Activated B cell treated with CpG ODN at 0.5 μM for 24 hours (primary cell): ENCODE data around the gene MMP2. TPM values are rescaled to one million over a fixed set of nuclear protein-coding genes. Genes with fewer than 3 reads are reported as not detected.

Experiments
- ATAC-seq: fragments of 200-7000 bp; cut with Tn5 transposase; one replicate; pipeline ENCODE4 v1.10.0; 2021; ENCODE audit warnings: low read depth, mild to moderate bottlenecking, moderate library complexity
- CTCF ChIA-PET: fragments of 350-600 bp; sonication (Branson Sonifier 250); formaldehyde crosslinking; loops from one replicate; lab custom pipeline; 2021; ENCODE audit warnings: antibody characterized with exemption; lab: Charles Lee
- POLR2A ChIA-PET: fragments of 350-600 bp; sonication (Branson Sonifier 250); formaldehyde crosslinking; loops from one replicate; lab custom pipeline; 2021; ENCODE audit warnings: antibody characterized with exemption; lab: Charles Lee
- DNase-seq: peaks from one replicate; pipeline ENCODE4 v3.0.0; 2022
- H3K27ac Mint-ChIP-seq: one replicate; pipeline ENCODE4 v1.8.0; 2020; ENCODE audit warnings: mixed read lengths
- H3K27me3 Mint-ChIP-seq: one replicate; pipeline ENCODE4 v1.8.0; 2021; ENCODE audit warnings: mixed read lengths
- H3K36me3 Mint-ChIP-seq: one replicate; pipeline ENCODE4 v1.8.0; 2021; ENCODE audit warnings: low read depth, mixed read lengths
- H3K4me1 Mint-ChIP-seq: one replicate; pipeline ENCODE4 v1.8.0; 2021; ENCODE audit warnings: mixed read lengths
- H3K4me3 Mint-ChIP-seq: one replicate; pipeline ENCODE4 v1.8.0; 2020; ENCODE audit warnings: mild to moderate bottlenecking, mixed read lengths
- H3K9me3 Mint-ChIP-seq: one replicate; pipeline ENCODE4 v1.8.0; 2020; ENCODE audit warnings: mixed read lengths
- intact Hi-C: fragments of 100-400 bp; cut with micrococcal nuclease; formaldehyde crosslinking; loops from one replicate; pipeline ENCODE4 v1.15.1; 2024
- total RNA-seq: library from RNA; stranded (reverse); gene quantifications from 2 replicates; pipeline ENCODE4 v1.2.3, GENCODE V29; 2022
- TF ChIP-seq, protein P1 (sequence below): fragments of 200-600 bp; IDR thresholded peaks from one replicate; pipeline ENCODE4 v1.8.0; 2022; ENCODE audit warnings: antibody characterized with exemption, mild to moderate bottlenecking

Gene MMP2
- total RNA-seq, 1 donor from 2014 or later = not detected

GRCh38 chr16:55436587-55436986 lies 42.4 kb upstream of the MMP2 start:
- Mint-ChIP-seq H3K27ac (no peak overlapping the region), H3K36me3 (no peaks in the 10 kb centered on the region), H3K4me3 (no peak overlapping the region), H3K9me3 (no peaks in the 10 kb centered on the region), H3K27me3 (peaks cover 6% of the 10 kb centered on the region), H3K4me1 (no peaks in the 10 kb centered on the region)
- ATAC-seq = no peak
- ChIA-PET POLR2A (no interaction called here), CTCF (no interaction called here)
- no peak for DNase-seq
- TF ChIP-seq, protein P1, sequence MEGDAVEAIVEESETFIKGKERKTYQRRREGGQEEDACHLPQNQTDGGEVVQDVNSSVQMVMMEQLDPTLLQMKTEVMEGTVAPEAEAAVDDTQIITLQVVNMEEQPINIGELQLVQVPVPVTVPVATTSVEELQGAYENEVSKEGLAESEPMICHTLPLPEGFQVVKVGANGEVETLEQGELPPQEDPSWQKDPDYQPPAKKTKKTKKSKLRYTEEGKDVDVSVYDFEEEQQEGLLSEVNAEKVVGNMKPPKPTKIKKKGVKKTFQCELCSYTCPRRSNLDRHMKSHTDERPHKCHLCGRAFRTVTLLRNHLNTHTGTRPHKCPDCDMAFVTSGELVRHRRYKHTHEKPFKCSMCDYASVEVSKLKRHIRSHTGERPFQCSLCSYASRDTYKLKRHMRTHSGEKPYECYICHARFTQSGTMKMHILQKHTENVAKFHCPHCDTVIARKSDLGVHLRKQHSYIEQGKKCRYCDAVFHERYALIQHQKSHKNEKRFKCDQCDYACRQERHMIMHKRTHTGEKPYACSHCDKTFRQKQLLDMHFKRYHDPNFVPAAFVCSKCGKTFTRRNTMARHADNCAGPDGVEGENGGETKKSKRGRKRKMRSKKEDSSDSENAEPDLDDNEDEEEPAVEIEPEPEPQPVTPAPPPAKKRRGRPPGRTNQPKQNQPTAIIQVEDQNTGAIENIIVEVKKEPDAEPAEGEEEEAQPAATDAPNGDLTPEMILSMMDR = no peak
- intact Hi-C loops = no loop called here

GRCh38 chr16:55437625-55438024 lies 41.4 kb upstream of the MMP2 start:
- TF ChIP-seq, protein P1 = no peak
- H3K27ac Mint-ChIP-seq = no peak overlapping the region
- CTCF ChIA-PET = no interaction called here
- no peak overlapping the region for H3K4me3 Mint-ChIP-seq
- no peak for ATAC-seq
- no peaks in the 10 kb centered on the region for H3K36me3 Mint-ChIP-seq
- no peak for DNase-seq
- intact Hi-C loops = no loop called here
- H3K27me3 Mint-ChIP-seq = peaks cover 6% of the 10 kb centered on the region
- POLR2A ChIA-PET = no interaction called here
- H3K4me1 Mint-ChIP-seq = no peaks in the 10 kb centered on the region
- H3K9me3 Mint-ChIP-seq = no peaks in the 10 kb centered on the region

GRCh38 chr16:55438281-55438680 lies 40.7 kb upstream of the MMP2 start:
- Mint-ChIP-seq H3K27me3 (peaks cover 6% of the 10 kb centered on the region), H3K27ac (no peak overlapping the region), H3K36me3 (no peaks in the 10 kb centered on the region), H3K9me3 (no peaks in the 10 kb centered on the region), H3K4me3 (no peak overlapping the region), H3K4me1 (no peaks in the 10 kb centered on the region)
- no peak for ATAC-seq
- no peak for DNase-seq
- CTCF ChIA-PET = no interaction called here
- POLR2A ChIA-PET = no interaction called here
- TF ChIP-seq, protein P1 = no peak
- intact Hi-C loops = no loop called here

- Mint-ChIP-seq H3K27ac (no peak overlapping the region), H3K9me3 (no peaks in the 10 kb centered on the region), H3K27me3 (peaks cover 6% of the 10 kb centered on the region), H3K36me3 (no peaks in the 10 kb centered on the region), H3K4me3 (no peak overlapping the region), H3K4me1 (no peaks in the 10 kb centered on the region)
- TF ChIP-seq, protein P1 = no peak
- intact Hi-C loops = no loop called here
- ATAC-seq (no peak), DNase-seq (no peak)
- ChIA-PET POLR2A (no interaction called here), CTCF (no interaction called here)
Measured at GRCh38 chr16:55439101-55439690, 39.8 kb upstream of the MMP2 start.

GRCh38 chr16:55443434-55444346 lies 35.3 kb upstream of the MMP2 start:
- intact Hi-C loops = no loop called here
- H3K4me1 Mint-ChIP-seq = no peaks in the 10 kb centered on the region
- ChIA-PET CTCF (interaction anchor here (0.8 kb wide), 1 partner anchor 21 kb away, joined by 4 read pairs; no protein-coding TSS in a partner anchor), POLR2A (no interaction called here)
- DNase-seq (no peak), ATAC-seq (no peak)
- no peaks in the 10 kb centered on the region for H3K36me3 Mint-ChIP-seq
- H3K27me3 Mint-ChIP-seq = no peaks in the 10 kb centered on the region
- no peak overlapping the region for H3K27ac Mint-ChIP-seq
- no peaks in the 10 kb centered on the region for H3K9me3 Mint-ChIP-seq
- H3K4me3 Mint-ChIP-seq = no peak overlapping the region
- TF ChIP-seq, protein P1 = no peak
